Measurements from ENCODE around the gene GRHL1.
A peak's percentile ranks its signal among the peaks of the same experiment; 100 is the strongest.
"Not testable (repeated sequence)": the region's sequence is repeated elsewhere in the genome, so short reads cannot be mapped to it uniquely, and the experiment has no call there.

GRHL1 gene

DNA sequence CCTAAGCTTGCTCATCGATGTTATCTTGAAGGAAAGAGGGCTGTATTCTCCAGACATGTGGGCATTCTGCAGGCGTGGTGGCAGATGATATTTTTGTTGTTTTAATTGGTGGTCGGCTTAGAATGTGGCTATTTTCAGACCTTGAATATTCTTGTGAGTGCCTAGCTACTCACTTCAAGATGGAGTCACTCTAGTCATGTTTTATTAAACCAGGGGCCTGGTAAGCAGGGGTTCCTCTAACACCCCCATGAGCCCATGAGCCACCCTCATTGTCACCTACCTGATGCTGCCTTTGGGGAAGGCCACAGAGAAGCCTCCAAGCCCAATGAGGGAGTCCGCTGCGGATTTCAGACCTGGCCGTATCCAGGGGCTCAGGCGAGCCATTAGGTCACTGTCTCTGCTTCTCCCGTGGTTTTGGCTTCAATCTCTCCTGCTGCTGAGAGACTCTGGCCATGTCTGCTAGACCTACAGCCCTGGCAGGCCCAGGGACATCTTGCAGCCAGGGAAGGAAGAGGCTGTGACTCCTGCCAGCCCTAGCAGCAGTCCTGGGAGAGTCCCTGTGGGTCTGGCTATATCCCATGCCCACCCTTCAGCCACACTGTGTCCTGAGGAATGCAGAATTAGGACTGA is 75.6 kb downstream of the GRHL1 start:
- DNase-seq (ENCODE audit: low read depth) = no peak

DNA sequence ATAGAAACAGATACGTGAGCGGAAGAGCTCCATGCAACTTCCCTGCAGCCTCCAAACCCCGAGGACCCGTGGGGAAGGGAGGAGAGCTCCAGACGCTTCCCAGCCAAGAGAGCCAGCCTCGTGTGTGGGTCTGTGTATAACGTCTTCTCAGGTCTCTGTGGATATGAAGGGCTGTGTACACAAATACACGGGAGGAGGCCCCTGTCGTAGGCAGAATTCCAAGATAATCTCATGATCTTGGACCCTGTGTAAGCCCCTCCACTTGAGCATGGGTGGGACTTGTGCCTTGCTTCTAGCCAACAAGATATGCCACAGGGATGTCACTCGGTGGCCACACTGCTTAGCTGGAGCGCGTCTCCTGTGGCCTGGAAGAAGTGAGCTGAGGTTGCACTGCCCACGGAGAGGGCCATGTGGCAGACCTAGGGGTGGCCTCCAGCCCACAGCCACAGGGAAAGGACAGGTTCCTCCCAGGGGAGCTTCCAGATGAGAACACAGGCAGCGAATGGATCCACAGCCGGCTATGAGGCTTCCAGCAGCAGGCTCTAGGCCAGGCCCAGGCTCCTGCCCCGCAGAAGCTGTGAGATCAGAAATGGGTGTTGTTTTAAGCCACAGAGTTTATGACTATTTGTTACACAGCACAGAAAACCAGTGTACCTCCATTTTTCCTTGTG is 76.3 kb downstream of the GRHL1 start:
- DNase-seq (ENCODE audit: low read depth) = no peak

DNA sequence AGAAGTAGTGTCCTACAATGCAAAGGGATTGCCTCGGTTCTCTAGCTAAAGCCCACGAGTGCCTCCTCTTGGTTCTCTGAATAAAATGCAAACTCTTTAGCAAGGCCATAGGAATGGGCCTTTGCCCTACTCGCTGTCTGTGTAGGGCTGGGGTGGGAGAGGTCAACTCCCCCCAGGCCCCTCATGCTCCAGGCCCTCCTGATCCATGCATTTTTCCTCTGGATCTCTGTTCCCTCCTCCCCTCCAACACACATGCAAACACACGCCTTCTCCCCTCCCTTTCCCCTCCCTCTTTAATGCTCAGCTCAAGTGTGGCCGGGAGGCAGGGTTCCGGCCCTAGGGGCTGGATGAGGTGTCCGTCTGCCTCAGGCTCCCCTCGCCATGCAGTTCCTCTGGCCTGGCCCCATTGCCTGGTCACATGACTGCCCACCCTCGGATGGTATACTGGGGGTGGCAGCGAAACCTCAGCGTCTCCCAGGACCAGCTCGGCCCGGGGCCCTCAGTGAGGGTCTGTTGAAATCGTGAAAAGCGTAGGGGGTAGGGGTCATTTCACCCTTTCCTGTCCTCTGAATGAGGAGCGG is 77.0 kb downstream of the GRHL1 start:
- no peak for DNase-seq (ENCODE audit: low read depth)

DNA sequence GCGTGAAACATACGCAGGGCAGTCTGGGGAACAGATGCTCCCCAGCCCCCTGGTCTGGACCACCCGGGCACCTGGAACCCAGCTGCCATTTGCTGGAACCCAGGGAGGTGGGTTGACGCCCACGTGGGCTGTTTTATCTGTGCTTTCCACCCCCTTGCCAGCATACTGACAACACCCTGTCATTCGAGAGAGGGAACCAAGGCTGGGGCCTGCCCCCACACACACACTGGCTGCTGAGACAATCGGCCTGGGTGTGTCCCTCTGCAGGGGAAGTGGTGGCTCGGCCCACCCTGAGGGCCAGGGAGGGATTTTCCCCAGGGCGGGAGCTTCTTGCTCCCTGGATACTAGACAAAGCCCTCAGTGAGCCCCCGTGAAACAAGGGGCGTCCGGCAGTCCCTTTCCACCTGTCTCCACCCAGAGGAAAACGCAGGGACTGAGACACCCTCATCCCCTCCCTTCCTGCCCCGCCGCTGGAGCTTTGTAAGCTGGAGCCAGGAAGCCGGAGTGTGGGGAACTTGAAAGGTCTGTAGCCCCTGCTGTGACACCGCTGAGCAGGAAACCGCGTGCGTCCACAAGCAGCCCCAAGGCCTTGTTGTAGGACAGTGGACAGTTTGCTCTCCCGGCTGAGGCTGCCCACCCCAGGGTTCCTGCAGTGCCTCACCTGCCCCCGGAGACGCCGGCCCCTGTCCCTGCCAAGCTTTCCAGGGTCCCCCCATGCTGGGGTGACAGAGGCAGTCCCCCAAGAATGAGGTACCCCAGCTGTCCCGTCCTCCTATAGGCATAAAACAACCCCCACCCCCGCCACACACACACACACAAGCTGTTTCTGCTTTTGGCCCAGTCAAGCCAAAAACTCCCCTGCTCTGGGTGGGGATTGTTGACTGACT is 77.7 kb downstream of the GRHL1 start:
- DNase-seq (ENCODE audit: low read depth) = peak; percentile 15

DNA sequence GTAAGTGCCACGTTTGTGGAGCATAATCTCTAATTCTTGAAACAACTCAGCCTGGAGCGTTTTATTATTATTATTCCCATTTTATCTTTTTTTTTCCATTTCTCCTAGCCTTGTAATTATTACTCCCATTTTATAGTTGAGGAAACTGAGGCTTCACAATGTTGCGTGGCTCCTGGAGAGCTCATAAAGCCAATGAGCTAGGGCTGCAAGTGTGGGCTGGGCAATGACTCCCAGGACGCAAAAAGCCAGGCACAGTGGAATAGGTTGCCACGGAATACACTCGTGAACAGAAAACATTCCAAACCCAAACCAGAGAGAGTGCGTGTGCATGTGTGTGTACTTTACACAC is 78.4 kb downstream of the GRHL1 start:
- DNase-seq (ENCODE audit: low read depth) = no peak

DNA sequence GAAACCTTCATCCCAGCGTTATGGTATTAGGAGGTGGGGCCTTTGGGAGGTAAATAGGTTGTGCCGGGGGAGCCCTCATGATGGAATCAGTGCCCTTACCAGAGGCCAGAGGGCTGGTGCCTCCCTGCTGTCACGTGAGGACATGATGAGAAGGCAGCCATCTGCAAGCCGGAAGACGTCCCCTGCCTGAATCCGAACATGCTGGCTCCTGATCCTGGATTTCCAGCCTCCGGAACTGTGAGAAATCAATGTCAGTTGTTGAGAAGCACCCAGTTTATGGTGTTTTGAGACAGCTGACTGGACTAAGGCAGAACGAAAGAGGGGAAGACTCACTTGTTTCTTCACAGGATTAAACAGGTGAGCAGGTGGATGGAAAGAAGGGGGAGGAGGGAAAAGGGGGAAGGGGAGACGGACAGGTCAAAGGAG is 78.8 kb downstream of the GRHL1 start:
- DNase-seq (ENCODE audit: low read depth) = no peak

DNA sequence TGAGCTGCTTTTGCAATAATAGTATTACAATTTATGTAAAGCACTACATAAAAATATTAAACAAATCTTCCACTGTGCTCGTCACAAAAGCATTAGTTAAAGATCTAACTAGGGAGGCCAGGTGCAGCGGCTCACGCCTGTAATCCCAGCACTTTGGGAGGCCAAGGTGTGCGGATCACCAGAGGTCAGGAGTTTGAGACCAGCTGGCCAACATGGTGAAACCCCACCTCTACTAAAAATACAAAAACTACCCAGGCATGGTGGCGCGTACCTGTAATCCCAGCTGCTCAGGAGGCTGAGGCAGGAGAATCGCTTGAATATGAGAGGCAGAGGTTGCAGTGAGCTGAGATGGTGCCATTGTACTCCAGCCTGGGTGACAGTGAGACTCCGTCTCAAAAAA is 79.3 kb downstream of the GRHL1 start:
- not testable (repeated sequence) for DNase-seq (ENCODE audit: low read depth)

DNA sequence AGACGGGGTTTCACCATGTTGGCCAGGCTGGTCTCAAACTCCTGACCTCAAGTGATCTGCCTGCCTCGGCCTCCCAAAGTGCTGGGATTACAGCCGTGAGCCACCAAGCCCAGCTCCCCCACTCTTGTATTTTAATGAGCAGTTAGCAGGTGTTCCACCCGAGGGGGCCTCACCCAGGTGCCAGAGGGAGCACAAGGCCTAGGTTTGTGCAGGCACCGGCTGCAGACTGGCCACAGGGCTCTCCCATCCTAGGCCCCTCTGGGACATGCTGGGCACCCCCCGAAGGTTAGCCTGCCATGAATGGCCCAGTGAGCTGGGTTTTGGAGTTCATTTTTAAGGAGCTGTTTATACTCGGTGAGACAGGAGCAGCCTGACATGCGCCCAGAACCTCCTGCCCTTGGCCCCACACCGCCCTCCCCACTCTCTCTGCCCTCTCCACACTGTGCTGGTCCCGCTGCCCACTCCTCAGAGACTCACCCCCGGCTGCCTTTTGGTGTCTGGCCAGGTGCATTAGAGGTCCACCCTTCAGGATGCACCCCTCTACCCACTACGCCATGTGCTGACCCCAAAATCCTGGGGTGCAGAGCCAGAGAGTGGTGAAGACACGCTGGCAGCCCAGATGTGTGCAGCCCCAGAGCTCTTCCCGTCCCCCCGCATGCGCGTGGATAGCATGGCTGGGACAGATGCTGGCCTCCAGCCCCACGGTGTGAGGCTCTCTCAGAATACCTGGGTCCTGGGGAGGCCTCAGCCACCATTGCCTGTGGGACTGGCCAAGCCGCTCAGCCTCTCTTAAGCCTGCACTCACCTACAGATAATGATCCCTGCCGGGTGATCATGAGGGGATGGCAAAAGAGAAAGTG is 80.6 kb downstream of the GRHL1 start:
- no peak for DNase-seq (ENCODE audit: low read depth)

DNA sequence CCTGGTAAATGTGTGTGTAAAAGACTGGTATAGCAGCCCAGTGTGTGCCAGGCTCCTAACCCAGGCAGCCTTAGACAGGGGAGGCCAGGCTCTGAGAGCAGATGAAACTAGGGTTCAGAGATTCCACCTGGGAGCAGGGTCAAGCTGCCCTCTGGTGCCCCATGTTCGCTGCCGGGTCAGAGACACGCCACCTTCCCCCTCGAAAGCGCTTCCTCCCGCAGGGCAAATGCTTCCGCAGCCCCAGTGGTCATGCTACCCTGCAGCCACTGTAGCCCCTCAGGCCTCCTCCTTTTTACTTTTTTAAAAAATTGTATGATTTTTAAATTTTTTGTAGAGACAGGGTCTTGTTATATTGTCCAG is 81.2 kb downstream of the GRHL1 start:
- DNase-seq (ENCODE audit: low read depth) = no peak

DNA sequence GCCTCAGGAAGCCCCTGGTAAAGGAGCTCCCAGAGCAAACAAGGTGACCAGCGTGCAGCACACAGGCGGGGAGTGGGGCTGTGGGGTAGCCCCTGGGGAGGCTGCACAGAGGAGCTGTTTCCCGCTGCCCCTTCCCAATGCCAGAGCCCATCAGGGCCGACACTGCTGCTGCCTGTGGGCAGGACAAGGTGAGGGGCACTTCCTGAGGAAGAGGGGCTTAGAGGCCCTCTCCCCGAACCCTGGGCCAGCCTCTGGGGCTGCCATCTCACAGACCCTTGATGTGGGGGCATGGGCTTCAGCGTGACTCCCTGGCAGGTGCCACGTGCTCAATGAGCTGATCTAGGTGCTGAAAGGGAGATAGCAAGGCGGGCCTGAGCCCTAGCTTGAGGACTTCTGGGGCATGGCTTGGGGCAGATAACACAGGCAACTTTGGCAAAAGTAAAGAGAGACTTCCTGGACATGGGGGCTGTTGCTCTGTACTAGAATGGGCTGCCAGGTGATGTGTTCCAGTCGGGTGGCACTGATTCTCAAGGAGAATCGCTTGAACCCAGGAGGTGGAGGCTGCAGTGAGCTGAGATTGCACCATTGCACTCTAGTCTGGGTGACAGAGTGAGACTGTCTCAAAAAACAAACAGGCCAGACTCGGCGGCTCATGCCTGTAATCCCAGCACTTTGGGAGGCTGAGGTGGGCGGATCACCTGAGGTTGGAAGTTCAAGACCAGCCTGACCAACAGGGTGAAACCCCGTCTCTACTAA is 81.9 kb downstream of the GRHL1 start:
- no peak for DNase-seq (ENCODE audit: low read depth)

DNA sequence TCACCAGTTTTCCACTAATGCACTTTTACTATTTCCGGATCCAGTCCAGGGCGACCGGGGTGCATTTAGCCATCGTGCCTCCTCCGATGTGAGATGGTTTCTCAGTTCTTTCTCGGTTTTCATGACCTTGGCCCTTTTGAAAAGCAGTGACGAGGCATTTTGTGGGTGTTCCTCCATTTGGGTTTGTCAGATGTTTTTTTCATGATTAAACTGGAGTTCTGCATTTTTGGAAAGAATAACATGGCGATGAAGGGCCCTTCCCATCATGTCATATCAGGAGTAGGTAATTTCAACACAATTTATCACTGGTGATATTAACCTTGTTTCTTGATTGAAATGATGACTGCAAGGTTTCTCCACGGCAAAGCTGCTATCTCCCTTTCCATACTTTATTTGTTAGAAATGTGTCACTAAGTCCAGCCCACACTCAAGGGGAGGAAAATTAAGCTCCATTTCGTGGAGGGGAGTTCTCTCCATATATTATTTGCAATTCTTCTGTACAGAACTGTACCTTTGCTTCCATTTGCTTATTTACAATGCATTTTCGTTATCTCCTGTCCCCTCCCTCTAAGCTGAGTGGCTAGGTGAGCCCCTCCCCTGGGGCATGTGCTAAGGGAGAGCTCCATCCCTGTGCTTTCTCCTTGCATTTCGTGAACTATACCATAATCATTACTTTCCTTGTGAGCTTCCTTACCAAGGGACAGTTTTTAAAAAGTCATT is 83.0 kb downstream of the GRHL1 start:
- no peak for DNase-seq (ENCODE audit: low read depth)

DNA sequence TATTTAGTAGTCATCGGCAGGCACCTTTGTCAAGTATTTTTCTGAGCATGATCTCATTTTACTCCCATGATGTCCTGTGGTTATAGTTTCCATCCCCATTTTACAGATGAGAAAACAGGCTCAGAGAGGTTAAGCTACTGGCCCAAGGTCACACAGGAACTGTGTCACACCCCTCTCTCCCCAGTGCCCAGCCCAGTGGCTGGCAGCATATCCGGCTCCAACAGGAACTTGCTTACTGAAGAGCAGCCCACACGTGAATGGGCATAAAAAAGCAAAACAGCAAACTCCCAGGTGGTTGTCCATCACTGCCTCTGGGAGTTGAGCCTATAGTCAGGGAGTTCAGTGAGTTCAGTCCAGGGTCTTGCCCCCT is 83.5 kb downstream of the GRHL1 start:
- no peak for DNase-seq (ENCODE audit: low read depth)

DNA sequence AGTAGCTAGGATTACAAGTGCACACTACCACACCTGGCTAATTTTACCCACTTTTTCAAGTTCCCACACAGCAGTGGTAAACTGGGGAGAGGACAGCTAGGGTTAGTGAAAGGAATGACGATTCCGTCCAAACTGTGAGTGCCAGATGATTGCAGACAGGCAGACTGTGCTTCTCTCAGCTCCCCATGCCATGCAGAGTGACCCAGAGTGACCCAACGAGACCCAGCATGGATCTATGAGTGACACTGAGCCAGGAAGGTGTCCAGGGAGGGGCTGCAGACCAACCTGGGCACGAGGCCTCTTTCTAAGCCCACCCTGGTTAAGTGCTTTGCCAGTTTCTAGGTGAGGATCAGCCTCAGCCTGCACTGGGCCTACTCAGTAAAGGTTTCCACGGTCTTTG is 84.1 kb downstream of the GRHL1 start:
- no peak for DNase-seq (ENCODE audit: low read depth)

DNA sequence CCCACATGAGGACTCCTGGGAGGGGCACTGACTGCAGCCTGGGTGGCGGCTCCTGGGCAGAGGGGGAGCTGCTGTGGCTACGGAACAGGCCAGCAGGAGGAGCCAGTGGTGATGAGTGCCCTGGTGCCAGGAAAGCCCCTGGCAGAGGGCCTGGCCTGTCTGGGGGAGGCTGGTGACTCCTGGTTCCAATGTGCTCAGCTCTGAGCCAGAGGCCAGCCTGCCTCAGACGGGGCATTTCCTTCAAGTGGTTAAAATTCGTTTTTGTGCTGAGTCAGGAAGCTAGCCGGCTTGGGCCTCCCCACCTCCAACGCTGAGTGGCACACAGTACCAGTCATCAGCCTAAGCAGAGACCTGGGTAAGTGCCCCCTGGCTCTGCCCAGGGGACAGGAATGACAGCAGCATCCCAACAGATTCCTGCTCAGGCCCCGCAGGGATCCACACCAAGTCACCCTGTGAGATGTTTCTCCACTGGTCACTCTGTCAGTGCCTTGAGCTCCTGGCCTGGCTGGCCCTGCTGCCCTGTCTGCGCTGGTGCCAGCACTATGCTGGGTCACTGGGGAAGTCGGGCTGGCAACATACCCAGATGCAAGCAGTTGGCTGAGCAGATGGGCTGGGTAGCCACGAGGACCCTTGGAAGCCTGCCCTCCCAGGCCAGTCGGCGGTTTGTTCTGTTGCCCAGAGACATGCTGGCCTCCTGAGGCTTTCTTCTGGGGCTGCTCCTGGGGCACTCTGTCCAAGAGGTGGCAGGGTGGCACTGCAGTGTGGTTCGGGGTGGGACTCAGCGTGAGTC is 84.8 kb downstream of the GRHL1 start:
- DNase-seq (ENCODE audit: low read depth) = no peak

DNA sequence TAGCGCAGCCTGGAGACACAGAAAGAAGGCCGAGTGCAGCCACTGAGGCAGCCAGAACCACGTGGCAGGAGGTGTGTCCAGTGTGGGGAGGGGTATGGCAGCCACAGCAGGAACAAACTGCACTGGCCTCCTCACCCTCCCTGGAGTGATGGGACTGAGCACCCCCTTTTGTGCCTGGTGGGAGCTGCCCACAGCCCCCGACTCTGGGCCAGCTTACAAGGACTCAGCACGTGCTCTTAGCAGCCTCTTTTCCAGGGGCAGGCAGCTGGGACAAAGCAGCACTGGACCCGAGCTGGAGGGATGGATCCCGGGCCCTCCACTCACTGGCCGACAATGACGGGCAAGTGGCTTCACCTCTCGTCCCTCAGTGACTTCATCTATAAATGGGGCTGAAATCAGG is 86.6 kb downstream of the GRHL1 start:
- DNase-seq (ENCODE audit: low read depth) = no peak

DNA sequence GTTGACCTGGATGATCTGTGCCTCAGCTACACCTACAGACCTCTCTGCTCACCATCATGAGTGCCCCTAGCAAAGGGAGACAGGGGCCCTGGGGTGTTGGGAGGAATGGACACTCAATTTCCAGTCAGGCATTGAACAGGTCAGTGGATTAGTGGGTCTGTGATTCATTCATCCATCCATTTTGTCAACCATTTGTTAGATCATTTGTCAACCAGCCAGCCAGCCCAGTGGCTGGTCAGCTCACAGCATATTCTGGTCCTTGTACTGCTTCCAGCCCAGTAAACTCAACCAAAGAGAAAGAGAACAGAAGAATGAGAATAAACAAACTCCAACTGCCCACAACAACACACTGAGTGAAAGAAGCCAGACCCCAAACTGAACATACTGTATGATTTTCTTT is 87.2 kb downstream of the GRHL1 start:
- no peak for DNase-seq (ENCODE audit: low read depth)

DNA sequence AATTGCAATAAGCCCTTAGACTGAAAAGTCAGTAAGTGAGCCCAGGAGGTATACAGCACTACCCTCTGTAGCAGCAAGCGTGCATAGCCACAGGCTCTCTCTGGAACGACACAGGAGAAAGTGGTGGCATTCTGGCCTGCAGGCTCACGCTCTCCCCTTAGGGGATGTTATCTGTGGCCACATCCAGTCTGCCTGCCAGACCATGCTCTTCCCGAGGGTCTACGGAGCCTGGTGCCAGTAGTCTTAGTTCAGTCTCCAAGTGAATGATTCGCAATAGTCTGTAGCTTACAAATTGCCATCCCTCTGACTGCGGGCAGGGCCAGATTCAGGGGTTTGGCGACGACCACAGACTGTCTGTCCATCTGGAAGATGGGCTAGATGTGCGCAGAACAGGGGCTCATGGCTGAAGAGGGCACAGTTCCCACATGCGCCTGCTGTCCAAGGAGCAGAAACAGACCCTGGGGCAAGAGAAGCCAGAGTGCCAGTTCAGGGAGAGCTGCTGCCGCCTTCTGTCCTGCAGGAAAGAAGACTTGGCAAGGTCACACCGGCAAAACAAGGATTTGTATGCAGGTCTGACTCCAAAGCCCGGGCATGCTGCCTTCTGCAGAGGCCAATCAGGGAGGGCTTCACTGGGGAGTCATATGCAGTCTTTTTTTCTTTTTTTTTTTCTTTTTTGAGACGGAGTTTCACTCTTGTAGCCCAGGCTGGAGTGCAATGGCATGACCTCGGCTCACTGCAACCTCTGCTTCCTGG is 88.3 kb downstream of the GRHL1 start:
- DNase-seq (ENCODE audit: low read depth) = no peak

DNA sequence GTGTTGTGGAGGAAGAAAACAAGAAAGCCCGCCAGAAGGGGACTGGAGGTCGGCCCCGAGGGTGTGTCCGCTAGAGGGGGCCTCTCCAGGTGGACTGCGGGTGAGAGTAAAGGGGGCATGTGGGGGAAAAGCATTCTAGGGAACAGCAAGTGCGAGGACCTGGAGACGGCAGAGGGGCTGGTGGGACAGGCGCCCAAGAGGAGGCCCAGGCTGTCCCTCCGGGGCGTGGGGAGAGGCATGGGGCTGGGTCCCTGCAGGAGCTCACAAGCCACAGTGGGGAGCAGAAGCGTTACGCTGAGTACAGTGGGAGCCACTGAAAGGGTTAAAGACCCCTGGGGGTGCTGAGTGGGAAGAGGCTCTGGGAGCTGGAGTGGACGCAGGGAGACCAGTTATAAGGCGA is 90.2 kb downstream of the GRHL1 start:
- DNase-seq (ENCODE audit: low read depth) = no peak
